HCT116 (cell line): ENCODE results near the gene PRKAG3. TPM values are rescaled to one million over a fixed set of nuclear protein-coding genes. Genes with fewer than 3 reads are reported as not detected.

Source experiments
- ATAC-seq: fragments of 200-7000 bp; cut with Tn5 transposase; 2 replicates; pipeline ENCODE4 v1.9.1; 2020; ENCODE audit warnings: mild to moderate bottlenecking, moderate library complexity
- BruUV-seq: library from RNA; stranded (reverse); fragments of 400-500 nt; replicated peaks from 2 replicates; lab custom pipeline; 2021; lab: Mats Ljungman, UMichigan
- CTCF ChIA-PET: fragments of 300-600 bp; sonication (Branson Sonifier 250); formaldehyde crosslinking; loops from one replicate; lab custom pipeline; 2021; ENCODE audit warnings: antibody characterized with exemption; lab: Charles Lee
- POLR2A ChIA-PET: fragments of 300-600, 350-600 bp; sonication (Branson Sonifier 250); formaldehyde crosslinking; loops from one replicate; lab custom pipeline; 2021; ENCODE audit warnings: antibody characterized with exemption; lab: Charles Lee
- RAD21 ChIA-PET, 2 experiments: fragments of 300-600 bp; sonication (Branson Sonifier 250); formaldehyde crosslinking; loops; one replicate each; lab custom pipeline; 2023; ENCODE audit warnings: low total read pairs in 2 of 2; ENCODE audit not compliant: uncharacterized antibody in 2 of 2, unreplicated experiment in 2 of 2, low non-redundant PET in 1 of 2; lab: Charles Lee
- DNase-seq: peaks from one replicate; pipeline ENCODE4 v3.0.0-alpha.2; 2010; ENCODE audit warnings: low read depth, low spot score
- H2AFZ ChIP-seq: fragments of 200-600 bp; shearing (Covaris generic), sonication (generic); 2 replicates; pipeline ENCODE4 v1.6.1; 2017; ENCODE audit warnings: low read depth, mixed run types, mixed read lengths, antibody characterized with exemption, low read length; ENCODE audit not compliant: poor library complexity, severe bottlenecking
- H3K27ac ChIP-seq: 2 replicates; pipeline ENCODE4 v1.5.1; 2012; ENCODE audit warnings: low read depth, low read length
- H3K27me3 ChIP-seq: fragments of 200-600 bp; sonication (generic); 2 replicates; pipeline ENCODE4 v1.6.1; 2016; ENCODE audit warnings: mixed run types, low read length, mixed read lengths; ENCODE audit not compliant: insufficient read depth
- H3K36me3 ChIP-seq, 2 experiments: fragments of 200-500 bp in 1 of 2; fragments of 200-600 bp in 1 of 2; sonication (Bioruptor generic) in 1 of 2; sonication (generic) in 1 of 2; 2 replicates each; pipeline versions ENCODE4 v1.5.1 to v1.6.1; 2014 to 2016; ENCODE audit warnings: low read length in 2 of 2, inconsistent platforms in 1 of 2, mixed read lengths in 1 of 2, mixed run types in 1 of 2; ENCODE audit not compliant: insufficient read depth in 2 of 2, control insufficient read depth in 1 of 2
- H3K4me1 ChIP-seq, 2 experiments: fragments of 200-600 bp in 1 of 2; sonication (generic) in 1 of 2; 2 replicates each; pipeline versions ENCODE4 v1.5.1 to v1.6.1; 2012 to 2017; ENCODE audit warnings: low read length in 2 of 2, inconsistent platforms in 1 of 2, mild to moderate bottlenecking in 1 of 2, mixed read lengths in 1 of 2, mixed run types in 1 of 2, moderate library complexity in 1 of 2; ENCODE audit not compliant: insufficient read depth in 2 of 2, control insufficient read depth in 1 of 2
- H3K4me2 ChIP-seq: fragments of 200-600 bp; sonication (generic); 2 replicates; pipeline ENCODE4 v1.6.1; 2017; ENCODE audit warnings: mixed run types, low read length, mixed read lengths
- H3K4me3 ChIP-seq, 2 experiments: fragments of 200-600 bp in 1 of 2; sonication (generic) in 1 of 2; replicated peaks in 1 of 2; 2 replicates each; pipeline ENCODE4 v1.5.1; 2011 to 2016; ENCODE audit warnings: low read length in 2 of 2, control low read depth in 1 of 2, low read depth in 1 of 2, mild to moderate bottlenecking in 1 of 2, mixed read lengths in 1 of 2, mixed run types in 1 of 2
- H3K79me2 ChIP-seq: fragments of 200-600 bp; sonication (generic); 2 replicates; pipeline ENCODE4 v1.6.1; 2017; ENCODE audit warnings: mild to moderate bottlenecking, mixed run types, low read length, moderate library complexity, mixed read lengths; ENCODE audit not compliant: insufficient read depth
- H3K9ac ChIP-seq: fragments of 200-600 bp; sonication (generic); 2 replicates; pipeline ENCODE4 v1.6.1; 2016; ENCODE audit warnings: low read length, mixed read lengths
- H3K9me2 ChIP-seq: fragments of 200-600 bp; sonication (generic), shearing (Covaris generic); 2 replicates; pipeline ENCODE4 v1.6.1; 2017; ENCODE audit warnings: mixed run types, mild to moderate bottlenecking, moderate library complexity; ENCODE audit not compliant: insufficient read depth
- H3K9me3 ChIP-seq, 2 experiments: fragments of 200-500 bp in 1 of 2; fragments of 200-600 bp in 1 of 2; sonication (Bioruptor generic) in 1 of 2; sonication (generic) in 1 of 2; 2 replicates each; pipeline ENCODE4 v1.6.1; 2014 to 2017; ENCODE audit warnings: low read length in 2 of 2, mixed read lengths in 2 of 2, inconsistent platforms in 1 of 2, low read depth in 1 of 2, mild to moderate bottlenecking in 1 of 2, mixed run types in 1 of 2, moderate library complexity in 1 of 2; ENCODE audit not compliant: control insufficient read depth in 1 of 2, insufficient read depth in 1 of 2
- H4K20me1 ChIP-seq: fragments of 200-600 bp; sonication (generic), shearing (Covaris generic); 2 replicates; pipeline ENCODE4 v1.6.1; 2017; ENCODE audit warnings: mixed run types, mild to moderate bottlenecking, moderate library complexity; ENCODE audit not compliant: insufficient read depth
- ATF3 ChIP-seq: IDR thresholded peaks from 2 replicates; pipeline ENCODE4 v1.6.1; 2012
- ELF1 ChIP-seq: IDR thresholded peaks from 2 replicates; pipeline ENCODE4 v1.6.1; 2012; ENCODE audit warnings: low read depth, borderline replicate concordance
- JUND ChIP-seq: IDR thresholded peaks from 2 replicates; pipeline ENCODE4 v1.6.1; 2012
- RAD21 ChIP-seq: IDR thresholded peaks from 2 replicates; pipeline ENCODE4 v1.6.1; 2012; ENCODE audit warnings: low read depth, mild to moderate bottlenecking
- SIN3A ChIP-seq: IDR thresholded peaks from 2 replicates; pipeline ENCODE4 v1.6.1; 2012; ENCODE audit warnings: low read depth
- YY1 ChIP-seq: IDR thresholded peaks from 2 replicates; pipeline ENCODE4 v1.6.1; 2011; ENCODE audit warnings: low read length, low read depth, moderate library complexity, mild to moderate bottlenecking; ENCODE audit not compliant: insufficient replicate concordance; ENCODE audit errors: extremely low read depth
- ZNF274 ChIP-seq: fragments of 200-500 bp; sonication (Bioruptor generic); IDR thresholded peaks from 2 replicates; pipeline ENCODE4 v1.6.1; 2014; ENCODE audit warnings: mild to moderate bottlenecking, low read depth, low read length, inconsistent platforms
- intact Hi-C: fragments of 100-400 bp; cut with micrococcal nuclease; formaldehyde crosslinking; loops from 2 replicates; pipeline ENCODE4 v1.10.0; 2022
- total RNA-seq: library from RNA; stranded (reverse); gene quantifications from one replicate; pipeline ENCODE4 v1.2.1, GENCODE V29; 2021; ENCODE audit not compliant: unreplicated experiment
- TF ChIP-seq, protein P1 (sequence below): IDR thresholded peaks from 2 replicates; pipeline ENCODE4 v1.6.1; 2011; ENCODE audit warnings: mild to moderate bottlenecking, low read length, moderate library complexity; ENCODE audit not compliant: insufficient replicate concordance; ENCODE audit errors: extremely low read depth

PRKAG3 gene
- total RNA-seq, 1 experiment from 2014 or later: not detected

DNA sequence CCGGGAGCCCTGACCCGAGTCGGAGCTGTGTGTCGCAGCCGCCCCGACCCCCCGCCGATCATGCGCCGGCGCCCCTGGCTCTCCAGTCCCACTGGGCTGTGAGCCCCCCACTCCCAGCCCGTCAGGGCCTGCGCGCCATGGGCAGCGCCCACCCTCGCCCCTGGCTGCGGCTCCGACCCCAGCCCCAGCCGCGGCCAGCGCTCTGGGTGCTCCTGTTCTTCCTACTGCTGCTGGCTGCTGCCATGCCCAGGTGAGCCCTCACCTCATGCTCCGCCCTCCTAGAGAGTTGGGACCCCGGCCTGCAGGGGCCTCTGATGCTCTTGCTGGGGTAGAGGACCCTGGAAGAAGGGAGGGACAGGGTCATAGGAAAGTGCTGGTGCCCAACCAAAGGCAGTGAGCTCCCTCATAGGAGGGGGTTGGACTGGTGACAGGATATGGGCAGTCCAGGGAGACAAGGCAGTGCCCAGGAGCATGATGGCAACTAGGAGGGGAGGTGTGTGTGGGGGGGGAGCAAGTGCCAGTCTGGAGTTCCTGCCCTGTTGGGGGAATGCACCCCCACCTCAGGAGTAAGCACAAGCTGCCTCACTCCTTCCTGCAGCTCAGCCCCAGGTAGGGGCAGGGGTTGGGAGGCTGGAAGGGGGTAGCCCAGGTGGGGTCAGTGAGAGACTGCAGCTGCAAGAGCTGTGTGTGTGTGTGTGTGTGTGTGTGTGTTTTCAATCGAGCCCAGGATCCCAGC is 49.4 kb upstream of the PRKAG3 start:
- H2AFZ ChIP-seq: no peak overlapping the region
- RAD21 ChIA-PET: no interaction called here
- no peaks in the 10 kb centered on the region for H4K20me1 ChIP-seq
- POLR2A ChIA-PET: no interaction called here
- ATAC-seq (no peak), DNase-seq (no peak)
- H3K36me3 ChIP-seq: no peaks in the 10 kb centered on the region
- H3K79me2 ChIP-seq: no peaks in the 10 kb centered on the region
- no peak overlapping the region; the same call in 1 of the 2 replicates for H3K27ac ChIP-seq
- peak overlapping the region in 1 of 2 experiments; percentile 47; a peak in 2 of 4 replicates for H3K4me3 ChIP-seq
- no peak for TF ChIP-seq ZNF274
- TF ChIP-seq RAD21: no peak
- TF ChIP-seq ELF1: no peak
- TF ChIP-seq, protein P1, sequence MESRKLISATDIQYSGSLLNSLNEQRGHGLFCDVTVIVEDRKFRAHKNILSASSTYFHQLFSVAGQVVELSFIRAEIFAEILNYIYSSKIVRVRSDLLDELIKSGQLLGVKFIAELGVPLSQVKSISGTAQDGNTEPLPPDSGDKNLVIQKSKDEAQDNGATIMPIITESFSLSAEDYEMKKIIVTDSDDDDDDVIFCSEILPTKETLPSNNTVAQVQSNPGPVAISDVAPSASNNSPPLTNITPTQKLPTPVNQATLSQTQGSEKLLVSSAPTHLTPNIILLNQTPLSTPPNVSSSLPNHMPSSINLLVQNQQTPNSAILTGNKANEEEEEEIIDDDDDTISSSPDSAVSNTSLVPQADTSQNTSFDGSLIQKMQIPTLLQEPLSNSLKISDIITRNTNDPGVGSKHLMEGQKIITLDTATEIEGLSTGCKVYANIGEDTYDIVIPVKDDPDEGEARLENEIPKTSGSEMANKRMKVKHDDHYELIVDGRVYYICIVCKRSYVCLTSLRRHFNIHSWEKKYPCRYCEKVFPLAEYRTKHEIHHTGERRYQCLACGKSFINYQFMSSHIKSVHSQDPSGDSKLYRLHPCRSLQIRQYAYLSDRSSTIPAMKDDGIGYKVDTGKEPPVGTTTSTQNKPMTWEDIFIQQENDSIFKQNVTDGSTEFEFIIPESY: no peak
- TF ChIP-seq JUND: no peak
- TF ChIP-seq YY1: no peak
- no peak for TF ChIP-seq ATF3
- TF ChIP-seq SIN3A: no peak
- BruUV-seq: no TSS peak
- no peaks in the 10 kb centered on the region for H3K27me3 ChIP-seq
- CTCF ChIA-PET: interaction anchor here (15.1 kb wide), 1 partner anchor 14 kb away, joined by 278 read pairs; no protein-coding TSS in a partner anchor
- no peaks in the 10 kb centered on the region for H3K9me3 ChIP-seq
- H3K4me1 ChIP-seq: peaks cover 19 to 35% of the 10 kb centered on the region in 2 experiments
- H3K9ac ChIP-seq: no peak overlapping the region
- no peaks in the 10 kb centered on the region for H3K9me2 ChIP-seq
- H3K4me2 ChIP-seq: peak overlapping the region; percentile 79; the same call in 1 of the 2 replicates
- intact Hi-C loops: no loop called here
